VCaP (cell line): ENCODE measurements around the gene P2RY14.
A peak's percentile ranks its signal among the peaks of the same experiment; 100 is the strongest.

Experiments
- H3K27ac ChIP-seq: fragments of 450-650 bp; 2 replicates; pipeline ENCODE4 v1.5.1; 2017
- CTCF ChIP-seq: fragments of 450-650 bp; conservative IDR thresholded peaks from 2 replicates; pipeline ENCODE4 v1.5.1; 2017; ENCODE audit warnings: mild to moderate bottlenecking, moderate library complexity

The P2RY14 gene

DNA sequence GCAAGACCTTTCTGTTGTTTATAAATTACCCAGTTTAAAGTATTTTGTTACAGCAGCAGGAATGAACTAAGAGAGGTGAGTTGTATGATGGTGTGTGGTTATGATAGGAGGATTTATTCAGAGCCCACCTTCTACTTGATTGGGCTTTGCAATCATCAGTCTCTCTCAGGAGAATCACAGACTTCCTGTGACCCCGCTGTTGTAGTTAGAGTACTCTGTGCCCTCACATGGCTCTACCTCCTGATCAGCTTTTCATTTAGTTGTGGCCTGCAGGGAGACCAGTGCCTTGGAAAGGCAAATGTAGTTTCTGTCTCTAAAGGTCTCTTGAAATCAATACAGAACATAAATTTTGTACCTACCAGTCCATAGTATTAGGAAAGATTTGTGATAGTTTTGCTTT, 7.6 kb upstream of the P2RY14 start:
- TF ChIP-seq CTCF: no peak
- H3K27ac ChIP-seq: no peak overlapping the region

GRCh38 chr3:151283907-151284461, 5.6 kb upstream of the P2RY14 start:
- no peak for TF ChIP-seq CTCF
- peak overlapping the region; percentile 13; the same call in 1 of the 2 replicates for H3K27ac ChIP-seq

- H3K27ac ChIP-seq: no peak overlapping the region; the same call in 1 of the 2 replicates
- TF ChIP-seq CTCF: no peak
These were observed 5.0 kb upstream of the P2RY14 start for GRCh38 chr3:151283387-151283786.

GRCh38 chr3:151282921-151283320, 4.6 kb upstream of the P2RY14 start:
- H3K27ac ChIP-seq: no peak overlapping the region
- TF ChIP-seq CTCF: peak; percentile 77

DNA sequence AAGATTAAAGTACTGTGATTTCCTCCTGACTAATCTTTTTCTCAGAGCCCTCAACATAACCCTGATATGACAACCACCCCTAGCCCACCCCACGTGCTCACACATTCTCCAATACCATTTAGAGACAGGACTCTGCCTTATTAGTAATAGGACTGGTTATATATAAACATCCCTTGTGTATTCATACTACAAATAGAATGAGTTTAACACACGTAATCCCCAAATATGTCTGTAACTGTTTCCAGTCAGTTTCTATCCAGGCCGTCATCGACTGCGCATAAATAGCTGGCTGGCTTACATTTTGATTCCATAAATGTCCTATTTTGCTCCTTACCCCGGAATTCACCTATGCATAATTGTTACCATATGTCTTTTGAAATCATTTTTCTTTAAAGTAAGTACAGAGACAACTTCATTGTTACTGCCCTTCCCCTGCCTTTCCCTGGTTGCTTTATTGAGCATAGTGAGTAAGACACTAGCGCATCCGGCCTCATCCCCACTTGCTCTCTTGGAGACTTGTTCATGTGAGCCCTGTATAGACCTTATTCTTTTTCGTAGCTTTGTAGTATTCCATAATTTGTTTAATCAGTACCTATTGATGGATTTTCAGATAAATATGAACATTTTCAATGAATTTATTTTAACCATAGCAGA, 3.5 kb upstream of the P2RY14 start:
- H3K27ac ChIP-seq: no peak overlapping the region
- TF ChIP-seq CTCF: no peak

GRCh38 chr3:151276687-151277042, 1.7 kb downstream of the P2RY14 start:
- no peak overlapping the region for H3K27ac ChIP-seq

More at GRCh38 chr3:151276687-151277042, 1.7 kb downstream of the P2RY14 start:
- no peak for TF ChIP-seq CTCF
